ENCODE results near the gene PALB2. TPM values are rescaled to one million over a fixed set of nuclear protein-coding genes. Genes with fewer than 3 reads are reported as not detected.

PALB2 gene
- polyA plus RNA-seq, 2 of the 4 experiments (the other 2 are of a cell fraction): 13.9 to 17.4 TPM

- no peak for TF ChIP-seq REST (IDR thresholded peaks at IDR 0.05)
- no peak for TF ChIP-seq RCOR1 (IDR thresholded peaks at IDR 0.05; ENCODE audit: low read depth, low read length)
- no peak for TF ChIP-seq RFX5 (IDR thresholded peaks at IDR 0.05)
- TF ChIP-seq SMC3 (IDR thresholded peaks at IDR 0.05): no peak
Observed at GRCh38 chr16:23673971-23674614, 33.0 kb upstream of the PALB2 start (continued).

- DNase-seq (ENCODE audit: low read depth in 1 of 2, low spot score in 1 of 2) (no peak), FAIRE-seq (no peak), ATAC-seq (no peak)
- Histone ChIP-seq H3K9me3 (no peaks in the 10 kb centered on the region), H3K27ac (no peak overlapping the region), H3K4me1 (no peaks in the 10 kb centered on the region), H3K4me2 (no peak overlapping the region), H3K4me3 (no peak overlapping the region)
- WGBS (ENCODE audit: missing lambda C conversion rate): 95% methylated on average over 4 of the region's 4 CpGs
- ChIA-PET CTCF (interaction anchor here (3.0 kb wide), 1 partner anchor 9 kb away, joined by 13 read pairs; the partner anchor contains the start of gene PLK1), POLR2A (no interaction called here)
- TF ChIP-seq EHMT2 (IDR thresholded peaks at IDR 0.05; ENCODE audit: low read depth): no peak
- no peak for TF ChIP-seq HOXA7 (CRISPR knock-in tag; IDR thresholded peaks at IDR 0.05)
- no peak for TF ChIP-seq HOXB5 (CRISPR knock-in tag; IDR thresholded peaks at IDR 0.05)
- TF ChIP-seq FOXS1 (CRISPR knock-in tag; IDR thresholded peaks at IDR 0.05): no peak
- TF ChIP-seq MAZ (IDR thresholded peaks at IDR 0.05; ENCODE audit: borderline replicate concordance, low read depth, low read length): no peak
- no peak for TF ChIP-seq CHD2 (IDR thresholded peaks at IDR 0.05; ENCODE audit: low read length, partially characterized antibody)
- TF ChIP-seq E2F6 (IDR thresholded peaks at IDR 0.05; ENCODE audit: borderline replicate concordance, low read depth): no peak
- TF ChIP-seq ZNF302 (CRISPR knock-in tag; IDR thresholded peaks at IDR 0.05): no peak
- TF ChIP-seq ZSCAN20 (CRISPR knock-in tag; IDR thresholded peaks at IDR 0.05): no peak
- no peak for TF ChIP-seq RCOR1 (IDR thresholded peaks at IDR 0.05; ENCODE audit: low read depth, low read length)
- TF ChIP-seq NFE2L2 (conservative IDR thresholded peaks at IDR 0.05; ENCODE audit: low read length): no peak
- no peak for TF ChIP-seq JUNB (IDR thresholded peaks at IDR 0.05)
Observed at GRCh38 chr16:23670137-23670776, 29.1 kb upstream of the PALB2 start.

- 88% methylated on average over 4 of the region's 4 CpGs for WGBS (ENCODE audit: missing lambda C conversion rate)
Observed at GRCh38 chr16:23668873-23669272, 27.8 kb upstream of the PALB2 start.

More at GRCh38 chr16:23668873-23669272, 27.8 kb upstream of the PALB2 start:
- no peak for DNase-seq (ENCODE audit: low read depth in 1 of 2, low spot score in 1 of 2)
- Histone ChIP-seq H3K9me3 (no peaks in the 10 kb centered on the region), H3K27ac (no peak overlapping the region), H3K4me3 (no peak overlapping the region), H3K4me2 (no peak overlapping the region), H3K4me1 (no peaks in the 10 kb centered on the region)
- ChIA-PET POLR2A (no interaction called here), CTCF (interaction anchor here (1.1 to 3.0 kb wide), 3 partner anchors 8 to 38 kb away, joined by 3 to 13 read pairs (median 6); partner anchors contain the start of gene PLK1)
- TF ChIP-seq HOXA7 (CRISPR knock-in tag; IDR thresholded peaks at IDR 0.05) (no peak), BCL3 (IDR thresholded peaks at IDR 0.05) (no peak), RFX5 (IDR thresholded peaks at IDR 0.05) (no peak), CBX8 (IDR thresholded peaks at IDR 0.05) (no peak), MAZ (IDR thresholded peaks at IDR 0.05; ENCODE audit: borderline replicate concordance, low read depth, low read length) (no peak), RARB (CRISPR knock-in tag; IDR thresholded peaks at IDR 0.05) (no peak), SMC3 (IDR thresholded peaks at IDR 0.05) (no peak), ZNF302 (CRISPR knock-in tag; IDR thresholded peaks at IDR 0.05) (no peak), ZFP36 (IDR thresholded peaks at IDR 0.05; ENCODE audit: borderline replicate concordance, partially characterized antibody) (no peak), ESRRA (IDR thresholded peaks at IDR 0.05; ENCODE audit: borderline replicate concordance, low read length) (no peak)
- FAIRE-seq: no peak
- ATAC-seq: no peak

Data from A549 (cell line).